Measurements from ENCODE around the gene EIF2B2. TPM values are rescaled to one million over a fixed set of nuclear protein-coding genes. Genes with fewer than 3 reads are reported as not detected.

EIF2B2 gene
- total RNA-seq, 1 donor from 2014 or later, result 44.4 TPM

GRCh38 chr14:75044752-75045151 lies 42.0 kb downstream of the EIF2B2 start:
- no peak overlapping the region for H3K27ac Mint-ChIP-seq (ENCODE audit: unreplicated experiment)
- H3K36me3 Mint-ChIP-seq (ENCODE audit: unreplicated experiment), result peaks cover 24% of the 10 kb centered on the region
- no peak for TF ChIP-seq CTCF (IDR thresholded peaks at IDR 0.05)
- no peak for DNase-seq (ENCODE audit: extremely low spot score, unreplicated experiment)
- H3K27me3 Mint-ChIP-seq (ENCODE audit: unreplicated experiment), result no peaks in the 10 kb centered on the region
- H3K4me3 Mint-ChIP-seq (ENCODE audit: unreplicated experiment), result no peak overlapping the region
- H3K4me1 Mint-ChIP-seq (ENCODE audit: unreplicated experiment), result peaks cover 14% of the 10 kb centered on the region
- peaks cover 6% of the 10 kb centered on the region for H3K9me3 Mint-ChIP-seq (ENCODE audit: unreplicated experiment)

GRCh38 chr14:75046275-75046674 lies 43.6 kb downstream of the EIF2B2 start:
- peaks cover 24% of the 10 kb centered on the region for H3K36me3 Mint-ChIP-seq (ENCODE audit: unreplicated experiment)
- H3K4me1 Mint-ChIP-seq (ENCODE audit: unreplicated experiment), result peaks cover 25% of the 10 kb centered on the region
- DNase-seq (ENCODE audit: extremely low spot score, unreplicated experiment), result no peak
- no peak overlapping the region for H3K4me3 Mint-ChIP-seq (ENCODE audit: unreplicated experiment)
- peaks cover 6% of the 10 kb centered on the region for H3K9me3 Mint-ChIP-seq (ENCODE audit: unreplicated experiment)
- TF ChIP-seq CTCF (IDR thresholded peaks at IDR 0.05), result no peak
- no peak overlapping the region for H3K27ac Mint-ChIP-seq (ENCODE audit: unreplicated experiment)
- no peaks in the 10 kb centered on the region for H3K27me3 Mint-ChIP-seq (ENCODE audit: unreplicated experiment)

GRCh38 chr14:75046899-75047298 lies 44.2 kb downstream of the EIF2B2 start:
- H3K36me3 Mint-ChIP-seq (ENCODE audit: unreplicated experiment), result peaks cover 24% of the 10 kb centered on the region
- DNase-seq (ENCODE audit: extremely low spot score, unreplicated experiment), result no peak
- TF ChIP-seq CTCF (IDR thresholded peaks at IDR 0.05), result no peak
- no peak overlapping the region for H3K27ac Mint-ChIP-seq (ENCODE audit: unreplicated experiment)
- no peaks in the 10 kb centered on the region for H3K27me3 Mint-ChIP-seq (ENCODE audit: unreplicated experiment)
- H3K4me1 Mint-ChIP-seq (ENCODE audit: unreplicated experiment), result peaks cover 27% of the 10 kb centered on the region
- H3K4me3 Mint-ChIP-seq (ENCODE audit: unreplicated experiment), result no peak overlapping the region
- H3K9me3 Mint-ChIP-seq (ENCODE audit: unreplicated experiment), result peaks cover 6% of the 10 kb centered on the region

GRCh38 chr14:75047506-75047905 lies 44.8 kb downstream of the EIF2B2 start:
- H3K4me3 Mint-ChIP-seq (ENCODE audit: unreplicated experiment), result no peak overlapping the region
- peaks cover 6% of the 10 kb centered on the region for H3K9me3 Mint-ChIP-seq (ENCODE audit: unreplicated experiment)
- peaks cover 18% of the 10 kb centered on the region for H3K36me3 Mint-ChIP-seq (ENCODE audit: unreplicated experiment)
- H3K27ac Mint-ChIP-seq (ENCODE audit: unreplicated experiment), result no peak overlapping the region
- no peaks in the 10 kb centered on the region for H3K27me3 Mint-ChIP-seq (ENCODE audit: unreplicated experiment)
- no peak for TF ChIP-seq CTCF (IDR thresholded peaks at IDR 0.05)
- DNase-seq (ENCODE audit: extremely low spot score, unreplicated experiment), result no peak
- peaks cover 22% of the 10 kb centered on the region for H3K4me1 Mint-ChIP-seq (ENCODE audit: unreplicated experiment)

- peaks cover 6% of the 10 kb centered on the region for H3K9me3 Mint-ChIP-seq (ENCODE audit: unreplicated experiment)
- no peaks in the 10 kb centered on the region for H3K27me3 Mint-ChIP-seq (ENCODE audit: unreplicated experiment)
- no peak for TF ChIP-seq CTCF (IDR thresholded peaks at IDR 0.05)
- no peak for DNase-seq (ENCODE audit: extremely low spot score, unreplicated experiment)
- no peak overlapping the region for H3K4me3 Mint-ChIP-seq (ENCODE audit: unreplicated experiment)
- H3K4me1 Mint-ChIP-seq (ENCODE audit: unreplicated experiment), result peaks cover 22% of the 10 kb centered on the region
- H3K36me3 Mint-ChIP-seq (ENCODE audit: unreplicated experiment), result peaks cover 17% of the 10 kb centered on the region
- no peak overlapping the region for H3K27ac Mint-ChIP-seq (ENCODE audit: unreplicated experiment)
Measured at GRCh38 chr14:75048101-75048500, 45.4 kb downstream of the EIF2B2 start.

Data from osteocyte (in vitro differentiated cells).